Neutrophil (primary cell): ENCODE results near the gene EMILIN2.

ENCODE experiments used
- H3K27ac ChIP-seq: fragments of 200-600 bp; sonication (generic); 2 replicates; pipeline ENCODE4 v1.5.1; 2016; ENCODE audit warnings: mild to moderate bottlenecking, moderate library complexity
- H3K27me3 ChIP-seq: fragments of 200-600 bp; sonication (generic); 2 replicates; pipeline ENCODE4 v1.6.0; 2016; ENCODE audit warnings: mild to moderate bottlenecking
- H3K36me3 ChIP-seq: fragments of 200-600 bp; sonication (generic); 2 replicates; pipeline ENCODE4 v1.5.1; 2017
- H3K4me1 ChIP-seq, 2 experiments: fragments of 200-600 bp in 1 of 2; sonication (generic) in 1 of 2; 1 replicate in 1 of 2; 2 replicates in 1 of 2; pipeline versions ENCODE4 v1.5.1 to v1.6.1; 2013 to 2016; ENCODE audit warnings: low read depth in 1 of 2, low read length in 1 of 2, mild to moderate bottlenecking in 1 of 2, moderate library complexity in 1 of 2; ENCODE audit not compliant: control insufficient read depth in 1 of 2, insufficient read depth in 1 of 2
- H3K4me3 ChIP-seq, 2 experiments: fragments of 200-600 bp in 1 of 2; sonication (generic) in 1 of 2; 1 replicate in 1 of 2; 2 replicates in 1 of 2; pipeline ENCODE4 v1.5.1; 2013 to 2016; ENCODE audit warnings: low read depth in 1 of 2, low read length in 1 of 2, mild to moderate bottlenecking in 1 of 2, moderate library complexity in 1 of 2
- H3K9me3 ChIP-seq: fragments of 200-600 bp; sonication (generic); 2 replicates; pipeline ENCODE4 v1.5.1; 2016
- CTCF ChIP-seq: fragments of 200-600 bp; sonication (generic); IDR thresholded peaks from 2 replicates; pipeline ENCODE4 v1.5.1; 2016; ENCODE audit warnings: antibody characterized with exemption

The EMILIN2 gene

GRCh38 chr18:2811416-2811815 lies 35.4 kb upstream of the EMILIN2 start:
- Histone ChIP-seq H3K27me3 (no peaks in the 10 kb centered on the region), H3K4me3 (no peak overlapping the region), H3K27ac (no peak overlapping the region), H3K9me3 (no peaks in the 10 kb centered on the region), H3K4me1 (no peaks in the 10 kb centered on the region), H3K36me3 (peaks cover 3% of the 10 kb centered on the region)
- no peak for TF ChIP-seq CTCF

- Histone ChIP-seq H3K4me1 (no peaks in the 10 kb centered on the region), H3K36me3 (no peaks in the 10 kb centered on the region), H3K27ac (no peak overlapping the region), H3K4me3 (no peak overlapping the region), H3K27me3 (no peaks in the 10 kb centered on the region), H3K9me3 (no peaks in the 10 kb centered on the region)
- TF ChIP-seq CTCF = no peak
Measured at GRCh38 chr18:2814928-2815327, 31.9 kb upstream of the EMILIN2 start.

- no peaks in the 10 kb centered on the region for H3K36me3 ChIP-seq
- no peak for TF ChIP-seq CTCF
- no peaks in the 10 kb centered on the region for H3K27me3 ChIP-seq
- no peak overlapping the region for H3K4me3 ChIP-seq
- no peaks in the 10 kb centered on the region for H3K4me1 ChIP-seq
- no peak overlapping the region for H3K27ac ChIP-seq
- H3K9me3 ChIP-seq = no peaks in the 10 kb centered on the region
Measured at GRCh38 chr18:2818281-2818680, 28.5 kb upstream of the EMILIN2 start.

- Histone ChIP-seq H3K9me3 (no peaks in the 10 kb centered on the region), H3K27me3 (no peaks in the 10 kb centered on the region), H3K4me3 (no peak overlapping the region), H3K36me3 (no peaks in the 10 kb centered on the region), H3K27ac (no peak overlapping the region), H3K4me1 (no peaks in the 10 kb centered on the region)
- TF ChIP-seq CTCF = no peak
Measured at GRCh38 chr18:2821695-2822094, 25.1 kb upstream of the EMILIN2 start.

GRCh38 chr18:2822213-2822921 lies 24.4 kb upstream of the EMILIN2 start:
- no peak overlapping the region for H3K4me3 ChIP-seq
- no peak for TF ChIP-seq CTCF
- no peaks in the 10 kb centered on the region for H3K27me3 ChIP-seq
- H3K36me3 ChIP-seq = no peaks in the 10 kb centered on the region
- H3K9me3 ChIP-seq = no peaks in the 10 kb centered on the region
- no peak overlapping the region for H3K27ac ChIP-seq
- no peaks in the 10 kb centered on the region for H3K4me1 ChIP-seq
